ENCODE results near the gene PRKAB1.

PRKAB1 gene

GRCh38 chr12:119691202-119691810 lies 23.4 kb downstream of the PRKAB1 start:
- no peak for DNase-seq
- no peaks in the 10 kb centered on the region for H3K27me3 ChIP-seq (replicated peaks; ENCODE audit: control insufficient read depth, insufficient read depth, low read length, poor library complexity, severe bottlenecking)
- H3K4me3 ChIP-seq (ENCODE audit: insufficient read depth, low read depth, low read length, poor library complexity, severe bottlenecking): no peak overlapping the region
- no peaks in the 10 kb centered on the region for H3K4me1 ChIP-seq (ENCODE audit: control insufficient read depth, insufficient read depth, low read length, poor library complexity, severe bottlenecking)
- H3K27ac ChIP-seq (ENCODE audit: insufficient read depth, low read length, poor library complexity, severe bottlenecking): no peak overlapping the region
- H3K9me3 ChIP-seq (ENCODE audit: control insufficient read depth, low read length): no peaks in the 10 kb centered on the region
- H3K36me3 ChIP-seq (ENCODE audit: control insufficient read depth, insufficient read depth, low read length): no peaks in the 10 kb centered on the region

DNA sequence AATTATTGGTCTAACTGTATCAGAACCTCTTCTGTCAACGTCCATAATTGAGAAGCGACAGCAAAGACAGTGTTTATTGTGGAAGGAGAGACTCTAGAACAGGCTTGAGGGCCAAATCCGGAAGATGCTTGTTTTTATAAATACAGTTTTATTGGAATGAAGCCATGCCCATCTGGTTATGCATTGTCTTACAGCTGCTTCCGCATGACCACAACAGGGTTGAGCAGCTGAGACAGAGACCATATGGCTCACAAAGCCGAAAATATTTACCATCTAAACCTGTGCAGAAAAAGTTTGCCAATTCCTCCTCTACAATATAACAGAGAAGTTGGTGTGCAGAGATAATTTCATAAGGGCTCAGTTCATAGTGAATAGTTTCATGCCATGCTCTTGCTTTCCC lies 24.5 kb downstream of the PRKAB1 start:
- no peaks in the 10 kb centered on the region for H3K9me3 ChIP-seq (ENCODE audit: control insufficient read depth, low read length)
- no peak overlapping the region for H3K4me3 ChIP-seq (ENCODE audit: insufficient read depth, low read depth, low read length, poor library complexity, severe bottlenecking)
- H3K36me3 ChIP-seq (ENCODE audit: control insufficient read depth, insufficient read depth, low read length): no peaks in the 10 kb centered on the region
- no peaks in the 10 kb centered on the region for H3K27me3 ChIP-seq (replicated peaks; ENCODE audit: control insufficient read depth, insufficient read depth, low read length, poor library complexity, severe bottlenecking)
- H3K4me1 ChIP-seq (ENCODE audit: control insufficient read depth, insufficient read depth, low read length, poor library complexity, severe bottlenecking): no peaks in the 10 kb centered on the region
- H3K27ac ChIP-seq (ENCODE audit: insufficient read depth, low read length, poor library complexity, severe bottlenecking): no peak overlapping the region
- DNase-seq: no peak

DNA sequence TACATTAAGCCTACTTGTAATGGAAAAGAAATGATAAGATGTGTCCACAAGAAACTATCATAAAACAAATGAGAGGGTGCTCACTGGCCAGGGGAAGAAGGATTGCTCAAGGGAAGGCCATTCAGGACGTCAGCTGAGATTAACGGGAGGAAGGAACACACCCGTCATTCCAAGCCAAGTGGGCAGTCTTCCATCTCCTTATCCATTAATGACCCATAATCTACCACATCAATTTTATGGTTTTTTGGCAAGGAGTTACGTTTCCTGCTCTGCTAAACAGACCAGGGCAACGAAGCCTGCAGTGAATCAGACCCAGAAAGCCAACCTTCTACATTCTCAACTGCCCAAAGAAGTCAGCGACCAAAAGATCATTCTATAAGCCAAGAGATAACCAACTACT lies 25.1 kb downstream of the PRKAB1 start:
- H3K4me1 ChIP-seq (ENCODE audit: control insufficient read depth, insufficient read depth, low read length, poor library complexity, severe bottlenecking): no peaks in the 10 kb centered on the region
- DNase-seq: no peak
- H3K9me3 ChIP-seq (ENCODE audit: control insufficient read depth, low read length): no peaks in the 10 kb centered on the region
- H3K27me3 ChIP-seq (replicated peaks; ENCODE audit: control insufficient read depth, insufficient read depth, low read length, poor library complexity, severe bottlenecking): no peaks in the 10 kb centered on the region
- no peak overlapping the region for H3K27ac ChIP-seq (ENCODE audit: insufficient read depth, low read length, poor library complexity, severe bottlenecking)
- no peaks in the 10 kb centered on the region for H3K36me3 ChIP-seq (ENCODE audit: control insufficient read depth, insufficient read depth, low read length)
- no peak overlapping the region for H3K4me3 ChIP-seq (ENCODE audit: insufficient read depth, low read depth, low read length, poor library complexity, severe bottlenecking)

GRCh38 chr12:119693511-119693910 lies 25.6 kb downstream of the PRKAB1 start:
- H3K9me3 ChIP-seq (ENCODE audit: control insufficient read depth, low read length): no peaks in the 10 kb centered on the region
- DNase-seq: no peak
- no peaks in the 10 kb centered on the region for H3K36me3 ChIP-seq (ENCODE audit: control insufficient read depth, insufficient read depth, low read length)
- no peaks in the 10 kb centered on the region for H3K27me3 ChIP-seq (replicated peaks; ENCODE audit: control insufficient read depth, insufficient read depth, low read length, poor library complexity, severe bottlenecking)
- no peak overlapping the region for H3K4me3 ChIP-seq (ENCODE audit: insufficient read depth, low read depth, low read length, poor library complexity, severe bottlenecking)
- no peaks in the 10 kb centered on the region for H3K4me1 ChIP-seq (ENCODE audit: control insufficient read depth, insufficient read depth, low read length, poor library complexity, severe bottlenecking)
- no peak overlapping the region for H3K27ac ChIP-seq (ENCODE audit: insufficient read depth, low read length, poor library complexity, severe bottlenecking)

DNA sequence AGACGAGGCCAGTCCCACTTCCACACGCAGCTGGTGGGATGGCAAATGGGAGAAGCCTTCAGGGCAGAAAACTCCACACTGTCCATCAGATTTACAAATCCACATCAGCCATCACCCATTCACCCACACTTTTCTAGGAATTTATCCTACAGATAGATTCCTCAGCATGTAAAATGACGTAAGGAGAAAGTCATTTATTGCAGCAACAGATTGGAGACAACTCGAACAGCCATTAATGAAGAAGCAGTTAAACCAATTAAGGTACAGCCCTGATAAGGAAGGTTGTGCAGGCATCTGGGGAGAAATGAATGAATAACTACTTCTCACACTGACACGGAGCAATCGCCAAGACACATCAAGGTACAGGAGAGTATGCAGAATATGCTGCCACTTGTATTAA lies 26.2 kb downstream of the PRKAB1 start:
- H3K27me3 ChIP-seq (replicated peaks; ENCODE audit: control insufficient read depth, insufficient read depth, low read length, poor library complexity, severe bottlenecking): no peaks in the 10 kb centered on the region
- no peak overlapping the region for H3K4me3 ChIP-seq (ENCODE audit: insufficient read depth, low read depth, low read length, poor library complexity, severe bottlenecking)
- no peaks in the 10 kb centered on the region for H3K4me1 ChIP-seq (ENCODE audit: control insufficient read depth, insufficient read depth, low read length, poor library complexity, severe bottlenecking)
- DNase-seq: no peak
- H3K9me3 ChIP-seq (ENCODE audit: control insufficient read depth, low read length): no peaks in the 10 kb centered on the region
- no peak overlapping the region for H3K27ac ChIP-seq (ENCODE audit: insufficient read depth, low read length, poor library complexity, severe bottlenecking)
- no peaks in the 10 kb centered on the region for H3K36me3 ChIP-seq (ENCODE audit: control insufficient read depth, insufficient read depth, low read length)

DNA sequence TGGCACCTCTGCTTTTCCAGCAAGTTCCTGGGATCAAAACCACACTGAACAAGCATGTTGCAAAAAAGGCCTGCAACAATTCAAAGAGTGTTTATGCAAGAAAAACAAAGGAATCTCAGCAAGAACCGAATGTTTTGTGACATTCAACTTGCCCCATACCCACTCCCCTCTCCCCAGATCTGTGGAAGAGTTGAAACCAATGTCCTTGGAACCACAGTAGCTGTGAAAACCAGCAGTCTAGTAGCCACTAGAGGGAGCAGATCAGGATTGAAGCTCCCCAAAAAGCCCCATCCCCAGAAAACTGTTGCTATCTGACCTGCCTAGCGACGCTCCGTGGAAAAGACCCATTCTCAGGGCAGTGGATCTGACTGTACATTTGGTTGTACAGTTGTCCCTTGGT lies 27.1 kb downstream of the PRKAB1 start:
- no peak for DNase-seq
- Histone ChIP-seq H3K4me3 (ENCODE audit: insufficient read depth, low read depth, low read length, poor library complexity, severe bottlenecking) (no peak overlapping the region), H3K9me3 (ENCODE audit: control insufficient read depth, low read length) (no peaks in the 10 kb centered on the region), H3K4me1 (ENCODE audit: control insufficient read depth, insufficient read depth, low read length, poor library complexity, severe bottlenecking) (no peaks in the 10 kb centered on the region), H3K36me3 (ENCODE audit: control insufficient read depth, insufficient read depth, low read length) (no peaks in the 10 kb centered on the region), H3K27me3 (replicated peaks; ENCODE audit: control insufficient read depth, insufficient read depth, low read length, poor library complexity, severe bottlenecking) (no peaks in the 10 kb centered on the region), H3K27ac (ENCODE audit: insufficient read depth, low read length, poor library complexity, severe bottlenecking) (no peak overlapping the region)

DNA sequence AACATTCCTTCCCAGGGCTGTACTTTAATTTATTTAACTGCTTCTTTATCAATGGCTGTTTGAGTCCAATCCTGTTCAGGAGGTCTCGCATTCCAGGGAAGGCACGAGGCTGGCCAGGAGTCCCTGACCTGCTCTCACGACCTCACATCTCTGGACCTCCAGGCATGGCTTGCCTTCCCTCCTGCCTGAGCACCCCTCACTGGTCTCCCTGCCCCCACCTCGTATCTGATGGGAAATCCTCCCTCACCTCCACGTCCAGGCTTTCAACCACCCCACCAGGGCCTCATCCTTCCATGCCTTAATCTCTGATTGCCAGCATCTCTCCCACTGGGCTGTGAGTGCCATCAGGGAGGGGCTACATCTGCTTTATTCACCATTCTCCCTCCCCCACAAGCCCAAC lies 29.0 kb downstream of the PRKAB1 start:
- Histone ChIP-seq H3K4me1 (ENCODE audit: control insufficient read depth, insufficient read depth, low read length, poor library complexity, severe bottlenecking) (no peaks in the 10 kb centered on the region), H3K27me3 (replicated peaks; ENCODE audit: control insufficient read depth, insufficient read depth, low read length, poor library complexity, severe bottlenecking) (no peaks in the 10 kb centered on the region), H3K4me3 (ENCODE audit: insufficient read depth, low read depth, low read length, poor library complexity, severe bottlenecking) (no peak overlapping the region), H3K27ac (ENCODE audit: insufficient read depth, low read length, poor library complexity, severe bottlenecking) (no peak overlapping the region), H3K36me3 (ENCODE audit: control insufficient read depth, insufficient read depth, low read length) (no peaks in the 10 kb centered on the region), H3K9me3 (ENCODE audit: control insufficient read depth, low read length) (no peaks in the 10 kb centered on the region)
- DNase-seq: no peak

GRCh38 chr12:119699199-119699760 lies 31.3 kb downstream of the PRKAB1 start:
- Histone ChIP-seq H3K9me3 (ENCODE audit: control insufficient read depth, low read length) (no peaks in the 10 kb centered on the region), H3K4me3 (ENCODE audit: insufficient read depth, low read depth, low read length, poor library complexity, severe bottlenecking) (no peak overlapping the region), H3K36me3 (ENCODE audit: control insufficient read depth, insufficient read depth, low read length) (no peaks in the 10 kb centered on the region), H3K4me1 (ENCODE audit: control insufficient read depth, insufficient read depth, low read length, poor library complexity, severe bottlenecking) (no peaks in the 10 kb centered on the region), H3K27ac (ENCODE audit: insufficient read depth, low read length, poor library complexity, severe bottlenecking) (no peak overlapping the region), H3K27me3 (replicated peaks; ENCODE audit: control insufficient read depth, insufficient read depth, low read length, poor library complexity, severe bottlenecking) (no peaks in the 10 kb centered on the region)
- no peak for DNase-seq

GRCh38 chr12:119700078-119700477 lies 32.1 kb downstream of the PRKAB1 start:
- DNase-seq: no peak
- Histone ChIP-seq H3K4me3 (ENCODE audit: insufficient read depth, low read depth, low read length, poor library complexity, severe bottlenecking) (no peak overlapping the region), H3K36me3 (ENCODE audit: control insufficient read depth, insufficient read depth, low read length) (no peaks in the 10 kb centered on the region), H3K9me3 (ENCODE audit: control insufficient read depth, low read length) (no peaks in the 10 kb centered on the region), H3K27ac (ENCODE audit: insufficient read depth, low read length, poor library complexity, severe bottlenecking) (no peak overlapping the region), H3K27me3 (replicated peaks; ENCODE audit: control insufficient read depth, insufficient read depth, low read length, poor library complexity, severe bottlenecking) (no peaks in the 10 kb centered on the region), H3K4me1 (ENCODE audit: control insufficient read depth, insufficient read depth, low read length, poor library complexity, severe bottlenecking) (no peaks in the 10 kb centered on the region)

DNA sequence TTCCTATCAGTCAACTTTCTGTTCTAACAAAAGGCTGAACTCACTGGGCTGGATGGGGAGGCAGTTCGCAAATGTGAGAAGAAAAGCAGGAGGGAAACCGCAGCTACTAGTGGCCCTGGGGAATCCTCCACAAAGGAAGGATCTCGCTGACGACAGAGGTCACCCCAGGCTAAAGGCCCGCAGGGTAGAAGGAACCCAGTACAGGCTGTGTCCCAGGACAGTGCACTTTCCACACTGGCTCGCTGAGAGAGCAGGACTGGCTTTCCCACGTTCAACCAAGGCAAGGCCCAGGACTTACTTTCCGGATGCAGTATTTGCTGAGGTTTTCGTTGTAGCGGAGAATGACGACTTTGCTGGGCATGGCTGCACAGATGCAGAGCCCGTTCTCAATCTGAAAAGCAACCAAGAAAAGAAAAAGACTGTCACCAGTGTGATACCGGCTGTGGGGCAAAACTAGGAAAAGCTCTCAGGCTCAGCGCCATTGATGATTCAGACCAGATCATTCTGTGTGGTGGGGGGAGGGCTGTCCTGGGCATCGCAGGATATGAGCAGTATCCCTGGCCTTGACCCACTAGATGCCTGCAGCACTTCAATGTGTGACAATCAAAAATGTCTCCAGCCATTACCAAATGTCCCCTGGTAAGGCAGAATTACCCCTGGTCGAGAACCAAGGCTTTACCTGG lies 36.3 kb downstream of the PRKAB1 start:
- no peaks in the 10 kb centered on the region for H3K27me3 ChIP-seq (replicated peaks; ENCODE audit: control insufficient read depth, insufficient read depth, low read length, poor library complexity, severe bottlenecking)
- DNase-seq: no peak
- H3K4me1 ChIP-seq (ENCODE audit: control insufficient read depth, insufficient read depth, low read length, poor library complexity, severe bottlenecking): no peaks in the 10 kb centered on the region
- H3K4me3 ChIP-seq (ENCODE audit: insufficient read depth, low read depth, low read length, poor library complexity, severe bottlenecking): no peak overlapping the region
- no peaks in the 10 kb centered on the region for H3K36me3 ChIP-seq (ENCODE audit: control insufficient read depth, insufficient read depth, low read length)
- H3K27ac ChIP-seq (ENCODE audit: insufficient read depth, low read length, poor library complexity, severe bottlenecking): no peak overlapping the region
- no peaks in the 10 kb centered on the region for H3K9me3 ChIP-seq (ENCODE audit: control insufficient read depth, low read length)

Measured in effector memory CD4-positive, alpha-beta T cell (primary cell).